Measurements from ENCODE around the gene COTL1.

- TF ChIP-seq ZNF143 (CRISPR knock-in tag; IDR thresholded peaks at IDR 0.05) (no peak), FOSL1 (CRISPR knock-in tag; IDR thresholded peaks at IDR 0.05; ENCODE audit: borderline replicate concordance) (no peak), KLF13 (CRISPR knock-in tag; IDR thresholded peaks at IDR 0.05) (no peak), ZNF709 (CRISPR knock-in tag; IDR thresholded peaks at IDR 0.05) (no peak), POLR2A (IDR thresholded peaks at IDR 0.05; ENCODE audit: insufficient read depth in 1 of 2, low read depth in 2 of 2, low read length in 2 of 2) (no peak), FOXK2 (IDR thresholded peaks at IDR 0.05) (no peak), MXI1 (IDR thresholded peaks at IDR 0.05; ENCODE audit: borderline replicate concordance, low read depth, low read length) (no peak), POLR2AphosphoS5 (IDR thresholded peaks at IDR 0.05; ENCODE audit: low read depth, low read length) (no peak), CREB1 (IDR thresholded peaks at IDR 0.05) (no peak), CREB1 (CRISPR knock-in tag; IDR thresholded peaks at IDR 0.05) (no peak), NR2F6 (IDR thresholded peaks at IDR 0.05) (no peak), NR2F6 (CRISPR knock-in tag; IDR thresholded peaks at IDR 0.05) (no peak)
- TF ChIP-seq, protein P1, sequence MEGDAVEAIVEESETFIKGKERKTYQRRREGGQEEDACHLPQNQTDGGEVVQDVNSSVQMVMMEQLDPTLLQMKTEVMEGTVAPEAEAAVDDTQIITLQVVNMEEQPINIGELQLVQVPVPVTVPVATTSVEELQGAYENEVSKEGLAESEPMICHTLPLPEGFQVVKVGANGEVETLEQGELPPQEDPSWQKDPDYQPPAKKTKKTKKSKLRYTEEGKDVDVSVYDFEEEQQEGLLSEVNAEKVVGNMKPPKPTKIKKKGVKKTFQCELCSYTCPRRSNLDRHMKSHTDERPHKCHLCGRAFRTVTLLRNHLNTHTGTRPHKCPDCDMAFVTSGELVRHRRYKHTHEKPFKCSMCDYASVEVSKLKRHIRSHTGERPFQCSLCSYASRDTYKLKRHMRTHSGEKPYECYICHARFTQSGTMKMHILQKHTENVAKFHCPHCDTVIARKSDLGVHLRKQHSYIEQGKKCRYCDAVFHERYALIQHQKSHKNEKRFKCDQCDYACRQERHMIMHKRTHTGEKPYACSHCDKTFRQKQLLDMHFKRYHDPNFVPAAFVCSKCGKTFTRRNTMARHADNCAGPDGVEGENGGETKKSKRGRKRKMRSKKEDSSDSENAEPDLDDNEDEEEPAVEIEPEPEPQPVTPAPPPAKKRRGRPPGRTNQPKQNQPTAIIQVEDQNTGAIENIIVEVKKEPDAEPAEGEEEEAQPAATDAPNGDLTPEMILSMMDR (CRISPR knock-in tag; IDR thresholded peaks at IDR 0.05): no peak
- TF ChIP-seq, protein P2, sequence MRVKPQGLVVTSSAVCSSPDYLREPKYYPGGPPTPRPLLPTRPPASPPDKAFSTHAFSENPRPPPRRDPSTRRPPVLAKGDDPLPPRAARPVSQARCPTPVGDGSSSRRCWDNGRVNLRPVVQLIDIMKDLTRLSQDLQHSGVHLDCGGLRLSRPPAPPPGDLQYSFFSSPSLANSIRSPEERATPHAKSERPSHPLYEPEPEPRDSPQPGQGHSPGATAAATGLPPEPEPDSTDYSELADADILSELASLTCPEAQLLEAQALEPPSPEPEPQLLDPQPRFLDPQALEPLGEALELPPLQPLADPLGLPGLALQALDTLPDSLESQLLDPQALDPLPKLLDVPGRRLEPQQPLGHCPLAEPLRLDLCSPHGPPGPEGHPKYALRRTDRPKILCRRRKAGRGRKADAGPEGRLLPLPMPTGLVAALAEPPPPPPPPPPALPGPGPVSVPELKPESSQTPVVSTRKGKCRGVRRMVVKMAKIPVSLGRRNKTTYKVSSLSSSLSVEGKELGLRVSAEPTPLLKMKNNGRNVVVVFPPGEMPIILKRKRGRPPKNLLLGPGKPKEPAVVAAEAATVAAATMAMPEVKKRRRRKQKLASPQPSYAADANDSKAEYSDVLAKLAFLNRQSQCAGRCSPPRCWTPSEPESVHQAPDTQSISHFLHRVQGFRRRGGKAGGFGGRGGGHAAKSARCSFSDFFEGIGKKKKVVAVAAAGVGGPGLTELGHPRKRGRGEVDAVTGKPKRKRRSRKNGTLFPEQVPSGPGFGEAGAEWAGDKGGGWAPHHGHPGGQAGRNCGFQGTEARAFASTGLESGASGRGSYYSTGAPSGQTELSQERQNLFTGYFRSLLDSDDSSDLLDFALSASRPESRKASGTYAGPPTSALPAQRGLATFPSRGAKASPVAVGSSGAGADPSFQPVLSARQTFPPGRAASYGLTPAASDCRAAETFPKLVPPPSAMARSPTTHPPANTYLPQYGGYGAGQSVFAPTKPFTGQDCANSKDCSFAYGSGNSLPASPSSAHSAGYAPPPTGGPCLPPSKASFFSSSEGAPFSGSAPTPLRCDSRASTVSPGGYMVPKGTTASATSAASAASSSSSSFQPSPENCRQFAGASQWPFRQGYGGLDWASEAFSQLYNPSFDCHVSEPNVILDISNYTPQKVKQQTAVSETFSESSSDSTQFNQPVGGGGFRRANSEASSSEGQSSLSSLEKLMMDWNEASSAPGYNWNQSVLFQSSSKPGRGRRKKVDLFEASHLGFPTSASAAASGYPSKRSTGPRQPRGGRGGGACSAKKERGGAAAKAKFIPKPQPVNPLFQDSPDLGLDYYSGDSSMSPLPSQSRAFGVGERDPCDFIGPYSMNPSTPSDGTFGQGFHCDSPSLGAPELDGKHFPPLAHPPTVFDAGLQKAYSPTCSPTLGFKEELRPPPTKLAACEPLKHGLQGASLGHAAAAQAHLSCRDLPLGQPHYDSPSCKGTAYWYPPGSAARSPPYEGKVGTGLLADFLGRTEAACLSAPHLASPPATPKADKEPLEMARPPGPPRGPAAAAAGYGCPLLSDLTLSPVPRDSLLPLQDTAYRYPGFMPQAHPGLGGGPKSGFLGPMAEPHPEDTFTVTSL (CRISPR knock-in tag; IDR thresholded peaks at IDR 0.05; ENCODE audit: borderline replicate concordance): no peak
Observed at GRCh38 chr16:84643674-84644073, 25.8 kb upstream of the COTL1 start.
